Neuronal stem cell (in vitro differentiated cells): ENCODE results near the gene SYT13.

Source experiments
- DNase-seq: peaks from one replicate; pipeline ENCODE4 v3.0.0-alpha.2; 2013; ENCODE audit warnings: low spot score
- H2AFZ ChIP-seq: one replicate; pipeline ENCODE4 v1.6.1; 2013; ENCODE audit warnings: mild to moderate bottlenecking, low read length, inconsistent platforms
- H2AK5ac ChIP-seq: 2 replicates; pipeline ENCODE4 v1.6.1; 2013; ENCODE audit warnings: low read depth, mild to moderate bottlenecking, inconsistent platforms, low read length, moderate library complexity, mixed read lengths
- H2BK120ac ChIP-seq: 2 replicates; pipeline ENCODE4 v1.6.1; 2013; ENCODE audit warnings: low read depth, mild to moderate bottlenecking, inconsistent platforms, low read length, moderate library complexity, mixed read lengths
- H2BK12ac ChIP-seq: one replicate; pipeline ENCODE4 v1.6.1; 2013; ENCODE audit warnings: low read length, inconsistent platforms
- H2BK15ac ChIP-seq: 2 replicates; pipeline ENCODE4 v1.6.1; 2013; ENCODE audit warnings: mild to moderate bottlenecking, low read length, inconsistent platforms, mixed read lengths
- H2BK5ac ChIP-seq: one replicate; pipeline ENCODE4 v1.6.1; 2013; ENCODE audit warnings: inconsistent platforms, mild to moderate bottlenecking, low read length, moderate library complexity
- H3K14ac ChIP-seq: one replicate; pipeline ENCODE4 v1.6.1; 2013; ENCODE audit warnings: low read length, inconsistent platforms
- H3K18ac ChIP-seq: 2 replicates; pipeline ENCODE4 v1.6.1; 2013; ENCODE audit warnings: low read length, inconsistent platforms
- H3K23ac ChIP-seq: 2 replicates; pipeline ENCODE4 v1.6.1; 2013; ENCODE audit warnings: low read depth, mild to moderate bottlenecking, mixed read lengths, low read length, inconsistent platforms; ENCODE audit not compliant: poor library complexity
- H3K27ac ChIP-seq: replicated peaks from 3 replicates; pipeline ENCODE4 v1.5.1; 2013; ENCODE audit warnings: low read length, inconsistent platforms
- H3K27me3 ChIP-seq, 3 experiments: 2 replicates each; pipeline ENCODE4 v1.6.1; 2013; ENCODE audit warnings: low read length in 3 of 3, mild to moderate bottlenecking in 2 of 3, inconsistent platforms in 1 of 3, low read depth in 1 of 3, mixed read lengths in 1 of 3, moderate library complexity in 1 of 3; ENCODE audit not compliant: control insufficient read depth in 3 of 3, insufficient read depth in 3 of 3
- H3K36me3 ChIP-seq, 2 donors: replicated peaks in 1 of 2; 2 replicates each; pipeline ENCODE4 v1.6.1; 2013; ENCODE audit warnings: low read length in 2 of 2; ENCODE audit not compliant: control insufficient read depth in 2 of 2, insufficient read depth in 2 of 2
- H3K4ac ChIP-seq: 2 replicates; pipeline ENCODE4 v1.6.1; 2013; ENCODE audit warnings: inconsistent platforms, mild to moderate bottlenecking, low read length, moderate library complexity
- H3K4me1 ChIP-seq, 2 donors: 1 replicate in 1 of 2; 2 replicates in 1 of 2; pipeline ENCODE4 v1.6.1; 2013; ENCODE audit warnings: low read length in 2 of 2, low read depth in 1 of 2; ENCODE audit not compliant: control insufficient read depth in 2 of 2, insufficient read depth in 1 of 2
- H3K4me2 ChIP-seq: one replicate; pipeline ENCODE4 v1.6.1; 2013; ENCODE audit warnings: mild to moderate bottlenecking, low read length, inconsistent platforms; ENCODE audit not compliant: insufficient read depth, poor library complexity, severe bottlenecking
- H3K4me3 ChIP-seq, 2 donors: 2 replicates each; pipeline ENCODE4 v1.5.1; 2013; ENCODE audit warnings: low read length in 2 of 2, mild to moderate bottlenecking in 2 of 2, inconsistent platforms in 1 of 2, moderate library complexity in 1 of 2
- H3K79me1 ChIP-seq: one replicate; pipeline ENCODE4 v1.6.1; 2013; ENCODE audit warnings: low read depth, mild to moderate bottlenecking, inconsistent platforms, low read length, moderate library complexity
- H3K9ac ChIP-seq: one replicate; pipeline ENCODE4 v1.6.1; 2013; ENCODE audit warnings: mild to moderate bottlenecking, low read depth, low read length, inconsistent platforms; ENCODE audit not compliant: poor library complexity
- H3K9me3 ChIP-seq, 2 donors: replicated peaks in 1 of 2; 2 replicates each; pipeline versions ENCODE3 to v1.6.1; 2013; ENCODE audit warnings: low read length in 2 of 2, mild to moderate bottlenecking in 2 of 2, inconsistent platforms in 1 of 2, low read depth in 1 of 2, mixed read lengths in 1 of 2, moderate library complexity in 1 of 2; ENCODE audit not compliant: control insufficient read depth in 2 of 2, insufficient read depth in 1 of 2
- H4K8ac ChIP-seq: one replicate; pipeline ENCODE4 v1.6.1; 2013; ENCODE audit warnings: low read depth, mild to moderate bottlenecking, inconsistent platforms, low read length, moderate library complexity
- H4K91ac ChIP-seq: one replicate; pipeline ENCODE4 v1.6.1; 2013; ENCODE audit warnings: low read length, low read depth, mild to moderate bottlenecking, inconsistent platforms; ENCODE audit not compliant: poor library complexity
- WGBS, 2 donors: extraction: QIAGEN DNeasy Blood & Tissue Kit; methylation state at CpG; one replicate each; pipeline ENCODE4 v1.1.7; 2013; ENCODE audit warnings: missing lambda C conversion rate in 2 of 2, mixed read lengths in 1 of 2; ENCODE audit not compliant: insufficient read length in 2 of 2, insufficient replicate concordance in 1 of 2; ENCODE audit errors: extremely low coverage in 2 of 2; 5-methylcytosine and 5-hydroxymethylcytosine counted together

Gene SYT13

GRCh38 chr11:45265969-45266675, 20.0 kb downstream of the SYT13 start:
- Histone ChIP-seq H3K36me3 (no peaks in the 10 kb centered on the region), H3K14ac (no peak overlapping the region), H3K4ac (no peak overlapping the region), H3K4me2 (no peak overlapping the region), H4K91ac (no peak overlapping the region), H2BK12ac (no peak overlapping the region), H2BK5ac (no peak overlapping the region), H2AK5ac (no peak overlapping the region), H3K23ac (no peak overlapping the region), H3K4me3 (no peak overlapping the region), H2BK15ac (no peak overlapping the region), H4K8ac (no peak overlapping the region), H3K79me1 (no peaks in the 10 kb centered on the region), H3K9ac (no peak overlapping the region), H3K9me3 (no peaks in the 10 kb centered on the region), H2BK120ac (no peak overlapping the region), H2AFZ (no peak overlapping the region), H3K27me3 (peaks cover 0 to 6% (median 0%) of the 10 kb centered on the region in 3 experiments), H3K18ac (no peak overlapping the region), H3K4me1 (peaks cover 0 to 11% of the 10 kb centered on the region in 2 donors), H3K27ac (no peak overlapping the region)
- no CpG with 5 or more reads among the region's 2 CpGs for WGBS, 2 donors
- no peak for DNase-seq

DNA sequence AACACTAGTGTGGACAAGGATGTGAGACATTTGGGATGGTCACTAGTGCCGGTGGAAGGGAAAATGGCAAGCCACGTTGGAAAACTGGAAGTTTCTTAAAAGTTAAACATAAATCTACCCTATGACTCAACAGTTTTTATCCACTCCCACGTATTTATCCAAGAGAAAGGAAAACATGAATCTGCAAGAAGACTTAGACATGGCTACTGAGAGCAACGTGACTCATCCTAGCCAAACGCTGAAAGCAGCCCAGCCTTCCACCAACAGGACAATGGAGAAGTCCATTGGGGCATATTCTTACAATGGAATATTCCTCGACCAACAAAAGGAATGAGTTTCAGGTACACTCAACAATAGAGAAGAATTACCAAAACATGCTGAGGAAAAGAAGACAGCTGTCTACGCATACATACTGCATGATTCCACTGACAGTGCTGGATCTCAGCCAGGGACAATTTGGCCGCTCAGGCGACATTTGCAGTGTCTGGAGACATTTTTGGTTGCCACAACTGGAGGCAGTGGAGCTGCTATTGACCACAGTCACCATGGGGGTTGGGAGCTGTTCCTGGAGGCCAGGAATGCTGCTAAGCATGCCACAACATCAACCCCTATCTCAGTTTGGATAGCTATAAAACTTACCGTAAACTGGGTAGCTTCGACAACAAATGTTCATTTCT, 21.2 kb downstream of the SYT13 start:
- peaks cover 0 to 8% (median 0%) of the 10 kb centered on the region in 3 experiments for H3K27me3 ChIP-seq
- H4K8ac ChIP-seq = no peak overlapping the region
- H3K18ac ChIP-seq = no peak overlapping the region
- H3K79me1 ChIP-seq = no peaks in the 10 kb centered on the region
- no peak overlapping the region for H2AFZ ChIP-seq
- no peak overlapping the region for H3K4me3 ChIP-seq
- no peak overlapping the region for H2BK5ac ChIP-seq
- no peak overlapping the region for H4K91ac ChIP-seq
- no peak overlapping the region for H3K27ac ChIP-seq
- no CpG with 5 or more reads among the region's 11 CpGs for WGBS, 2 donors
- H3K36me3 ChIP-seq = no peaks in the 10 kb centered on the region
- peaks cover 0 to 11% of the 10 kb centered on the region in 2 donors for H3K4me1 ChIP-seq
- no peak overlapping the region for H3K4ac ChIP-seq
- H3K14ac ChIP-seq = no peak overlapping the region
- H2BK15ac ChIP-seq = no peak overlapping the region
- H3K4me2 ChIP-seq = no peak overlapping the region
- DNase-seq = no peak
- no peaks in the 10 kb centered on the region for H3K9me3 ChIP-seq
- H3K23ac ChIP-seq = no peak overlapping the region
- H2BK12ac ChIP-seq = no peak overlapping the region
- H2AK5ac ChIP-seq = no peak overlapping the region
- H2BK120ac ChIP-seq = no peak overlapping the region
- no peak overlapping the region for H3K9ac ChIP-seq

DNA sequence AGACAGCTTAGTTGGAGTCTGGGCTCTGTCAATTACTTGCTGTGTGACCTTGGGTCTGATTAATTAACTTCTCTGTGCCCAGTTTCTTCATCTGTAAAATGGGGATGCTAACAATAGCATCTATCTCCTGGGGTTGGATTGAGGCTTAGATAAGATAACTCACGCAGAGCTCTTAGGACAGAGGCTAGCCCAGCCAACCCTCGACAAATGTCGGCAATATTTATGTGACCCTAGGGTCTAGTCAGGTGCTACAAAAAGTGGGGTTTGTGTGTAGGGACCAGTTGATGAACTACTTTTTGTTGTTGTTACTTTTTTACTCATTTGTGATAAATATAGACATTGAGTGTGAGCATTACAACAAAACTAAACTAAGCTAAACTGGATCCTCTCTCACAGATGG, 22.4 kb downstream of the SYT13 start:
- Histone ChIP-seq H3K18ac (no peak overlapping the region), H2BK5ac (no peak overlapping the region), H3K79me1 (no peaks in the 10 kb centered on the region), H3K4me2 (no peak overlapping the region), H2BK120ac (no peak overlapping the region), H2BK12ac (no peak overlapping the region), H2AK5ac (no peak overlapping the region), H3K36me3 (no peaks in the 10 kb centered on the region), H4K91ac (no peak overlapping the region), H3K9ac (no peak overlapping the region), H3K14ac (no peak overlapping the region), H3K4me3 (no peak overlapping the region), H3K23ac (no peak overlapping the region), H3K27me3 (peaks cover 0 to 14% (median 0%) of the 10 kb centered on the region in 3 experiments), H3K9me3 (peaks cover 0 to 2% of the 10 kb centered on the region in 2 donors), H3K4me1 (peaks cover 0 to 18% of the 10 kb centered on the region in 2 donors), H3K27ac (no peak overlapping the region), H3K4ac (no peak overlapping the region), H2BK15ac (no peak overlapping the region), H2AFZ (no peak overlapping the region), H4K8ac (no peak overlapping the region)
- WGBS, 2 donors = no CpG with 5 or more reads among the region's 3 CpGs
- no peak for DNase-seq

DNA sequence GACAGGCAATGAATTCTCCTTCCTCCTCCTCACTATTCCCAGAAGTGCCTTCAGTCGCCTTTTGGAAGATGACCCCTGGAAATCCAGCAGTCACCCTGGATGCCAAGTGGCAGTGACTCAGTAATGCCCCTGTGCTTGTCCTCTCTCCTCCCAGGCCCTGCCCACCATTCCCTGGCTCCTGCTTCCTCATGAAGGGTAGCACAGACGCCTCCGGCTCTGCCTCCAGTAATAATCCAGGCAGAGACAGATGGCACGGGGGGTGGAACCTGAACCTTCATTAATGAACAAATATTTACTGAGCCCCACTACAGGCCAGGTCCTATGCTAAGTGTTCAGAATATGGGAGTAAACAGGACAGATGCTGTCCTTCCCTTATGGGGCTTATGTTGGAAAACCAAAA, 23.2 kb downstream of the SYT13 start:
- Histone ChIP-seq H3K27ac (no peak overlapping the region), H3K4me2 (no peak overlapping the region), H2BK15ac (no peak overlapping the region), H3K4me3 (no peak overlapping the region), H4K8ac (no peak overlapping the region), H3K14ac (no peak overlapping the region), H4K91ac (no peak overlapping the region), H3K18ac (no peak overlapping the region), H2AK5ac (no peak overlapping the region), H3K4ac (no peak overlapping the region), H3K23ac (no peak overlapping the region), H2BK12ac (no peak overlapping the region), H2BK5ac (no peak overlapping the region), H3K36me3 (no peaks in the 10 kb centered on the region), H2BK120ac (no peak overlapping the region), H3K9ac (no peak overlapping the region), H2AFZ (no peak overlapping the region), H3K4me1 (peaks cover 0 to 16% of the 10 kb centered on the region in 2 donors), H3K79me1 (no peaks in the 10 kb centered on the region), H3K27me3 (peaks cover 0 to 14% (median 0%) of the 10 kb centered on the region in 3 experiments), H3K9me3 (peaks cover 0 to 2% of the 10 kb centered on the region in 2 donors)
- no CpG with 5 or more reads among the region's 4 CpGs for WGBS, 2 donors
- no peak for DNase-seq
